HepG2 (cell line): Measurements from ENCODE around the gene VSTM1.

ENCODE experiments used
- CBX2 ChIP-seq, 2 experiments: fragments of 200-600 bp in 1 of 2; sonication (generic); formaldehyde crosslinking in 1 of 2; IDR thresholded peaks; 2 replicates each; pipeline versions ENCODE4 v1.7.0 to v1.8.1; 2018 to 2022; ENCODE audit warnings: low read depth in 2 of 2, low read length in 1 of 2, mild to moderate bottlenecking in 1 of 2, missing genetic modification reagents in 1 of 2
- CTCF ChIP-seq: sonication (generic); formaldehyde crosslinking; IDR thresholded peaks from 2 replicates; pipeline ENCODE4 v1.5.0; 2020; ENCODE audit warnings: mild to moderate bottlenecking, missing genetic modification reagents, moderate library complexity
- EP300 ChIP-seq, 3 experiments: sonication (generic) in 1 of 3; formaldehyde crosslinking in 1 of 3; IDR thresholded peaks; 2 replicates each; pipeline versions ENCODE4 v1.5.1 to v1.6.1; 2011 to 2020; ENCODE audit warnings: low read depth in 2 of 3, low read length in 2 of 3, borderline replicate concordance in 1 of 3, improper control_type of control experiment in 1 of 3, mild to moderate bottlenecking in 1 of 3, missing genetic modification reagents in 1 of 3, moderate library complexity in 1 of 3
- IKZF4 ChIP-seq: sonication (generic); formaldehyde crosslinking; IDR thresholded peaks from 2 replicates; pipeline ENCODE4 v1.5.1; 2020; ENCODE audit warnings: borderline replicate concordance, mild to moderate bottlenecking, low read depth, missing genetic modification reagents; ENCODE audit errors: not compliant biosample characterization
- KMT2A ChIP-seq: sonication (generic); formaldehyde crosslinking; IDR thresholded peaks from 2 replicates; pipeline ENCODE4 v1.4.0; 2020; ENCODE audit warnings: missing genetic modification reagents
- POLR2A ChIP-seq, 2 experiments: IDR thresholded peaks; 2 replicates each; pipeline ENCODE4 v1.6.1; 2011; ENCODE audit warnings: low read depth in 2 of 2, low read length in 2 of 2, mild to moderate bottlenecking in 1 of 2, moderate library complexity in 1 of 2; ENCODE audit not compliant: insufficient read depth in 1 of 2
- SOX5 ChIP-seq: IDR thresholded peaks from 2 replicates; pipeline ENCODE4 v1.6.1; 2016; ENCODE audit warnings: borderline replicate concordance
- SP1 ChIP-seq, 2 experiments: fragments of 450-650 bp in 1 of 2; sonication (generic) in 1 of 2; formaldehyde crosslinking in 1 of 2; IDR thresholded peaks; 2 replicates each; pipeline versions ENCODE4 v1.4.0 to v1.6.1; 2016 to 2020; ENCODE audit warnings: missing genetic modification reagents in 1 of 2
- TAF1 ChIP-seq: sonication (generic); formaldehyde crosslinking; IDR thresholded peaks from 2 replicates; pipeline ENCODE4 v1.4.0; 2020; ENCODE audit warnings: missing genetic modification reagents
- TBL1XR1 ChIP-seq: fragments of 150-350 bp; IDR thresholded peaks from 2 replicates; pipeline ENCODE4 v1.6.1; 2014; ENCODE audit warnings: borderline replicate concordance, low read length; ENCODE audit not compliant: partially characterized antibody
- ZNF530 ChIP-seq: sonication (generic); formaldehyde crosslinking; IDR thresholded peaks from 2 replicates; pipeline ENCODE4 v1.5.0; 2020; ENCODE audit warnings: low read depth, mild to moderate bottlenecking, missing genetic modification reagents
- ZNF709 ChIP-seq: sonication (generic); formaldehyde crosslinking; IDR thresholded peaks from 2 replicates; pipeline ENCODE4 v1.5.0; 2020; ENCODE audit warnings: mild to moderate bottlenecking, missing genetic modification reagents

GRCh38 chr19:53999694-54000093 lies 64.0 kb downstream of the VSTM1 start:
- TF ChIP-seq CTCF (CRISPR knock-in tag) (no peak), TBL1XR1 (no peak), CBX2 (IDR thresholded peaks at IDR 0.05; ENCODE audit: low read depth, low read length) (no peak), CBX2 (CRISPR knock-in tag; IDR thresholded peaks at IDR 0.05; ENCODE audit: low read depth) (no peak), ZNF530 (CRISPR knock-in tag) (no peak), ZNF709 (CRISPR knock-in tag) (no peak), SOX5 (no peak), SP1 (IDR thresholded peaks at IDR 0.05) (no peak), SP1 (CRISPR knock-in tag; IDR thresholded peaks at IDR 0.05) (no peak), TAF1 (CRISPR knock-in tag) (no peak), IKZF4 (CRISPR knock-in tag) (no peak), POLR2A (IDR thresholded peaks at IDR 0.05; ENCODE audit: insufficient read depth in 1 of 2, low read depth in 2 of 2, low read length in 2 of 2) (no peak), EP300 (IDR thresholded peaks at IDR 0.05; ENCODE audit: low read depth in 2 of 2, low read length in 2 of 2) (no peak), EP300 (CRISPR knock-in tag; IDR thresholded peaks at IDR 0.05; ENCODE audit: borderline replicate concordance) (no peak), KMT2A (no peak)
